Panc1 (cell line): ENCODE measurements around the gene TMUB2. TPM values are rescaled to one million over a fixed set of nuclear protein-coding genes. Genes with fewer than 3 reads are reported as not detected.

Experiments used
- ATAC-seq: fragments of 200-7000 bp; cut with Tn5 transposase; 2 replicates; pipeline ENCODE4 v1.9.1; 2020; ENCODE audit warnings: mild to moderate bottlenecking, moderate library complexity
- BruUV-seq: library from RNA; stranded (reverse); fragments of 400-500 nt; replicated peaks from 2 replicates; lab custom pipeline; 2021; lab: Mats Ljungman, UMichigan
- CTCF ChIA-PET: fragments of 300-600 bp; sonication (Branson Sonifier 250); formaldehyde crosslinking; loops from one replicate; lab custom pipeline; 2022; ENCODE audit warnings: antibody characterized with exemption; lab: Charles Lee
- POLR2A ChIA-PET: fragments of 300-600 bp; sonication (Branson Sonifier 250); formaldehyde crosslinking; loops from one replicate; lab custom pipeline; 2022; ENCODE audit warnings: antibody characterized with exemption; lab: Charles Lee
- DNase-seq: peaks from one replicate; pipeline ENCODE4 v3.0.0-alpha.2; 2010; ENCODE audit warnings: low read depth, low spot score
- H3K27ac ChIP-seq: 2 replicates; pipeline ENCODE4 v1.5.1; 2011; ENCODE audit warnings: mild to moderate bottlenecking, low read length, inconsistent platforms
- H3K27me3 ChIP-seq: fragments of 200-500 bp; sonication (Bioruptor generic); 2 replicates; pipeline ENCODE4 v1.6.0; 2014; ENCODE audit warnings: low read length, inconsistent platforms; ENCODE audit not compliant: control insufficient read depth, insufficient read depth
- H3K36me3 ChIP-seq: fragments of 200-500 bp; sonication (Bioruptor generic); 2 replicates; pipeline ENCODE4 v1.5.1; 2014; ENCODE audit warnings: inconsistent platforms, mild to moderate bottlenecking, low read length, moderate library complexity; ENCODE audit not compliant: control insufficient read depth, insufficient read depth
- H3K4me1 ChIP-seq: 2 replicates; pipeline ENCODE4 v1.5.1; 2011; ENCODE audit warnings: inconsistent platforms, mild to moderate bottlenecking, low read length, moderate library complexity; ENCODE audit not compliant: control insufficient read depth, insufficient read depth
- H3K4me3 ChIP-seq, 2 experiments: 2 replicates each; pipeline ENCODE4 v1.5.1; 2011 to 2012; ENCODE audit warnings: low read depth in 2 of 2, low read length in 2 of 2, mild to moderate bottlenecking in 2 of 2, inconsistent platforms in 1 of 2, moderate library complexity in 1 of 2
- H3K9me3 ChIP-seq: fragments of 200-500 bp; sonication (Bioruptor generic); 2 replicates; pipeline ENCODE4 v1.5.1; 2014; ENCODE audit warnings: low read depth, mild to moderate bottlenecking, inconsistent platforms, low read length, moderate library complexity; ENCODE audit not compliant: control insufficient read depth, insufficient read depth
- POLR2AphosphoS5 ChIP-seq: IDR thresholded peaks from 2 replicates; pipeline ENCODE4 v1.6.1; 2012; ENCODE audit warnings: mild to moderate bottlenecking, low read depth, low read length, moderate library complexity
- SIN3A ChIP-seq: IDR thresholded peaks from 2 replicates; pipeline ENCODE4 v1.6.1; 2012; ENCODE audit warnings: low read depth, mild to moderate bottlenecking, low read length, moderate library complexity, borderline replicate concordance; ENCODE audit not compliant: insufficient read depth
- TCF7L2 ChIP-seq: IDR thresholded peaks from 2 replicates; pipeline ENCODE4 v1.6.1; 2011; ENCODE audit warnings: mild to moderate bottlenecking, low read depth, low read length, inconsistent platforms
- in situ Hi-C: cut with HindIII; loops from 2 replicates; pipeline ENCODE4 v1.10.0; 2016; ENCODE audit warnings: low sequenced_read_pairs, low pct_unique_long_range_greater_than_20kb
- intact Hi-C: fragments of 100-400 bp; cut with micrococcal nuclease; formaldehyde crosslinking; loops from one replicate; pipeline ENCODE4 v1.10.0; 2022; ENCODE audit not compliant: unreplicated experiment
- total RNA-seq: library from RNA; stranded (reverse); gene quantifications from one replicate; pipeline ENCODE4 v1.2.1, GENCODE V29; 2021; ENCODE audit not compliant: unreplicated experiment
- TF ChIP-seq, protein P1 (sequence below), 2 experiments: IDR thresholded peaks; 2 replicates each; pipeline ENCODE4 v1.6.1; 2011 to 2012; ENCODE audit warnings: low read depth in 2 of 2, control low read depth in 1 of 2, low read length in 1 of 2, mild to moderate bottlenecking in 1 of 2, moderate library complexity in 1 of 2; ENCODE audit not compliant: insufficient read depth in 1 of 2
- TF ChIP-seq, protein P2 (sequence below): fragments of 450-650 bp; IDR thresholded peaks from 2 replicates; pipeline ENCODE4 v1.5.1; 2017; ENCODE audit warnings: mild to moderate bottlenecking

Gene TMUB2
- total RNA-seq, 1 experiment from 2014 or later, result 30.7 TPM

DNA sequence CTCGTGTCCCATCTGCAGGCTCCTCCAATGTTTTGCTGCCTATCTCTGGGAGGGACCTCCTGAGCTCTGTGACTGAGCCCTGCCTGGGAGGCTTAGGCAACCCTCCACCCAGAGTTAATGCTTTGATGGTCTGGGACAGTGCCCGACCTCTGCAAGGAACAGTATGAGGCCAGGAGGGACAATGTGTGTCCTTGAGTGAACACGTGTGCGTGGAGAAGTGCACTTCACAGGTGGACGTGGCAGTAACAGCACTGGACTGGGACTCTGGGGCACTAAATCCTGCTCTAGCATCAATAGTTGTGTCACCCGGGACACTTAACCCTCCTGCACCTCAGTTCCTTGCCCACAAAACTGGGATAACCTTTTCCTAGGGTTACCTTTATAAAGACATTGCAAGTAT, 28.1 kb downstream of the TMUB2 start:
- Histone ChIP-seq H3K9me3 (no peaks in the 10 kb centered on the region), H3K4me1 (peaks cover 15% of the 10 kb centered on the region), H3K36me3 (peaks cover 9% of the 10 kb centered on the region), H3K27ac (no peak overlapping the region), H3K27me3 (no peaks in the 10 kb centered on the region), H3K4me3 (no peak overlapping the region)
- ChIA-PET CTCF (no interaction called here), POLR2A (no interaction called here)
- in situ Hi-C loops, result no loop called here
- BruUV-seq, result no TSS peak
- ATAC-seq (no peak), DNase-seq (no peak)
- TF ChIP-seq SIN3A, result no peak
- TF ChIP-seq POLR2AphosphoS5, result no peak
- no peak for TF ChIP-seq TCF7L2
- TF ChIP-seq, protein P1, sequence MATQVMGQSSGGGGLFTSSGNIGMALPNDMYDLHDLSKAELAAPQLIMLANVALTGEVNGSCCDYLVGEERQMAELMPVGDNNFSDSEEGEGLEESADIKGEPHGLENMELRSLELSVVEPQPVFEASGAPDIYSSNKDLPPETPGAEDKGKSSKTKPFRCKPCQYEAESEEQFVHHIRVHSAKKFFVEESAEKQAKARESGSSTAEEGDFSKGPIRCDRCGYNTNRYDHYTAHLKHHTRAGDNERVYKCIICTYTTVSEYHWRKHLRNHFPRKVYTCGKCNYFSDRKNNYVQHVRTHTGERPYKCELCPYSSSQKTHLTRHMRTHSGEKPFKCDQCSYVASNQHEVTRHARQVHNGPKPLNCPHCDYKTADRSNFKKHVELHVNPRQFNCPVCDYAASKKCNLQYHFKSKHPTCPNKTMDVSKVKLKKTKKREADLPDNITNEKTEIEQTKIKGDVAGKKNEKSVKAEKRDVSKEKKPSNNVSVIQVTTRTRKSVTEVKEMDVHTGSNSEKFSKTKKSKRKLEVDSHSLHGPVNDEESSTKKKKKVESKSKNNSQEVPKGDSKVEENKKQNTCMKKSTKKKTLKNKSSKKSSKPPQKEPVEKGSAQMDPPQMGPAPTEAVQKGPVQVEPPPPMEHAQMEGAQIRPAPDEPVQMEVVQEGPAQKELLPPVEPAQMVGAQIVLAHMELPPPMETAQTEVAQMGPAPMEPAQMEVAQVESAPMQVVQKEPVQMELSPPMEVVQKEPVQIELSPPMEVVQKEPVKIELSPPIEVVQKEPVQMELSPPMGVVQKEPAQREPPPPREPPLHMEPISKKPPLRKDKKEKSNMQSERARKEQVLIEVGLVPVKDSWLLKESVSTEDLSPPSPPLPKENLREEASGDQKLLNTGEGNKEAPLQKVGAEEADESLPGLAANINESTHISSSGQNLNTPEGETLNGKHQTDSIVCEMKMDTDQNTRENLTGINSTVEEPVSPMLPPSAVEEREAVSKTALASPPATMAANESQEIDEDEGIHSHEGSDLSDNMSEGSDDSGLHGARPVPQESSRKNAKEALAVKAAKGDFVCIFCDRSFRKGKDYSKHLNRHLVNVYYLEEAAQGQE (IDR thresholded peaks at IDR 0.05; ENCODE audit: insufficient read depth in 1 of 2, low read depth in 2 of 2, low read length in 1 of 2), result no peak
- TF ChIP-seq, protein P2, sequence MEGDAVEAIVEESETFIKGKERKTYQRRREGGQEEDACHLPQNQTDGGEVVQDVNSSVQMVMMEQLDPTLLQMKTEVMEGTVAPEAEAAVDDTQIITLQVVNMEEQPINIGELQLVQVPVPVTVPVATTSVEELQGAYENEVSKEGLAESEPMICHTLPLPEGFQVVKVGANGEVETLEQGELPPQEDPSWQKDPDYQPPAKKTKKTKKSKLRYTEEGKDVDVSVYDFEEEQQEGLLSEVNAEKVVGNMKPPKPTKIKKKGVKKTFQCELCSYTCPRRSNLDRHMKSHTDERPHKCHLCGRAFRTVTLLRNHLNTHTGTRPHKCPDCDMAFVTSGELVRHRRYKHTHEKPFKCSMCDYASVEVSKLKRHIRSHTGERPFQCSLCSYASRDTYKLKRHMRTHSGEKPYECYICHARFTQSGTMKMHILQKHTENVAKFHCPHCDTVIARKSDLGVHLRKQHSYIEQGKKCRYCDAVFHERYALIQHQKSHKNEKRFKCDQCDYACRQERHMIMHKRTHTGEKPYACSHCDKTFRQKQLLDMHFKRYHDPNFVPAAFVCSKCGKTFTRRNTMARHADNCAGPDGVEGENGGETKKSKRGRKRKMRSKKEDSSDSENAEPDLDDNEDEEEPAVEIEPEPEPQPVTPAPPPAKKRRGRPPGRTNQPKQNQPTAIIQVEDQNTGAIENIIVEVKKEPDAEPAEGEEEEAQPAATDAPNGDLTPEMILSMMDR, result no peak
- intact Hi-C loops, result no loop called here

DNA sequence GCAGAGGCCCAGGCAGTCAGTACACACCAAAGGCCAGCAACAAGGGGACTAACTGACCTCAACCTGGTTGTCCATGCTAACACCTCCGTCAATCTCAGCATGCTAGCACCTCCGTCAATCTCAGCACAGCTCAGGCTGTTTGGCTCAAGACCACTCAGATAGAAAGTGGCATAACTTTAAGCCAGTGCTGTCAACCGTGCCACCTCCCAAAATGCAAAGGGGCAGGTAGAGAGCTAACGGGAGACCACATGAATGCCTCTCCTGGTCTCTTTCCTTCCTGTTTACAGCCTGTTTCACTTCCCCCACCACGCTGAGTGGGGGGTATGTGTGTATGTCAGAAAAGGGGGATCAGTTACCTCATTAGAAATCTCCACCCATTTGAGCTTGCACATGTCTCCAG, 29.4 kb downstream of the TMUB2 start:
- POLR2A ChIA-PET, result no interaction called here
- no peak overlapping the region for H3K4me3 ChIP-seq
- DNase-seq, result no peak
- no peaks in the 10 kb centered on the region for H3K9me3 ChIP-seq
- peaks cover 8% of the 10 kb centered on the region for H3K36me3 ChIP-seq
- ATAC-seq, result no peak
- H3K4me1 ChIP-seq, result peaks cover 12% of the 10 kb centered on the region
- BruUV-seq, result no TSS peak
- intact Hi-C loops (no loop called here), in situ Hi-C loops (no loop called here)
- H3K27ac ChIP-seq, result no peak overlapping the region
- CTCF ChIA-PET, result no interaction called here
- H3K27me3 ChIP-seq, result no peaks in the 10 kb centered on the region
- TF ChIP-seq, protein P2, result no peak
- no peak for TF ChIP-seq SIN3A
- no peak for TF ChIP-seq POLR2AphosphoS5
- TF ChIP-seq TCF7L2, result no peak
- TF ChIP-seq, protein P1 (IDR thresholded peaks at IDR 0.05; ENCODE audit: insufficient read depth in 1 of 2, low read depth in 2 of 2, low read length in 1 of 2), result no peak
